Endodermal cell (in vitro differentiated cells): ENCODE measurements around the gene FAIM. TPM values are rescaled to one million over a fixed set of nuclear protein-coding genes. Genes with fewer than 3 reads are reported as not detected.
A peak's percentile ranks its signal among the peaks of the same experiment; 100 is the strongest.
"Not testable (repeated sequence)": the region's sequence is repeated elsewhere in the genome, so short reads cannot be mapped to it uniquely, and the experiment has no call there.

Experiments
- DNase-seq: peaks from one replicate; pipeline ENCODE4 v3.0.0-alpha.2; 2017
- H3K27ac ChIP-seq: 2 replicates; pipeline ENCODE4 v1.5.1; 2013; ENCODE audit warnings: mild to moderate bottlenecking, low read depth, low read length, moderate library complexity
- H3K27me3 ChIP-seq: 2 replicates; pipeline ENCODE4 v1.6.1; 2013; ENCODE audit warnings: mild to moderate bottlenecking, low read length, moderate library complexity; ENCODE audit not compliant: insufficient read depth, control insufficient read depth, poor library complexity, severe bottlenecking
- H3K36me3 ChIP-seq: 2 replicates; pipeline ENCODE4 v1.7.0; 2013; ENCODE audit warnings: mild to moderate bottlenecking, low read length, moderate library complexity; ENCODE audit not compliant: control insufficient read depth, insufficient read depth
- H3K4me1 ChIP-seq: one replicate; pipeline ENCODE4 v1.7.0; 2013; ENCODE audit warnings: low read length; ENCODE audit not compliant: control insufficient read depth, insufficient read depth
- H3K4me3 ChIP-seq: 2 replicates; pipeline ENCODE4 v1.5.1; 2013; ENCODE audit warnings: mild to moderate bottlenecking, low read length, moderate library complexity
- H3K9ac ChIP-seq: 2 replicates; pipeline ENCODE4 v1.6.1; 2013; ENCODE audit warnings: mild to moderate bottlenecking, low read length, moderate library complexity; ENCODE audit not compliant: poor library complexity, severe bottlenecking; ENCODE audit errors: extremely low read depth
- H3K9me3 ChIP-seq: 2 replicates; pipeline ENCODE4 v1.6.1; 2013; ENCODE audit warnings: mild to moderate bottlenecking, low read length, moderate library complexity; ENCODE audit not compliant: control insufficient read depth
- H3K27ac Mint-ChIP-seq: 2 replicates; pipeline ENCODE4 v1.8.0; 2020; ENCODE audit warnings: mixed read lengths
- H3K27me3 Mint-ChIP-seq: 2 replicates; pipeline ENCODE4 v1.8.0; 2021; ENCODE audit warnings: mild to moderate bottlenecking, mixed read lengths; ENCODE audit not compliant: insufficient read depth
- H3K36me3 Mint-ChIP-seq: 2 replicates; pipeline ENCODE4 v1.8.0; 2020; ENCODE audit warnings: low read depth, mixed read lengths
- H3K4me1 Mint-ChIP-seq: 2 replicates; pipeline ENCODE4 v1.8.0; 2020; ENCODE audit warnings: mixed read lengths
- H3K4me3 Mint-ChIP-seq: 2 replicates; pipeline ENCODE4 v1.8.0; 2020; ENCODE audit warnings: mild to moderate bottlenecking, moderate library complexity, mixed read lengths
- H3K9me3 Mint-ChIP-seq: 2 replicates; pipeline ENCODE4 v1.8.0; 2020; ENCODE audit warnings: mild to moderate bottlenecking, mixed read lengths
- CTCF ChIP-seq: fragments of 200-600 bp; sonication (generic); conservative IDR thresholded peaks from 2 replicates; pipeline ENCODE4 v1.5.0; 2021; ENCODE audit warnings: antibody characterized with exemption, mild to moderate bottlenecking
- WGBS, 2 experiments: methylation state at CpG; one replicate each; pipeline versions ENCODE4 v1.1.5 to v1.1.7; 2013; ENCODE audit warnings: missing lambda C conversion rate in 2 of 2, mixed read lengths in 1 of 2; ENCODE audit not compliant: insufficient coverage in 1 of 2, insufficient read length in 1 of 2; 5-methylcytosine and 5-hydroxymethylcytosine counted together
- long read RNA-seq, 4 experiments: library from polyadenylated mRNA in 2 of 4; library from RNA in 1 of 4; library from capped mRNA in 1 of 4; stranded (forward) in 3 of 4; unstranded in 1 of 4; transcript quantifications; one replicate each; pipeline ENCODE4 v2.0.0, GENCODE V29; 2020 to 2021; ENCODE audit warnings: inconsistent platforms in 1 of 4
- polyA plus RNA-seq, 2 experiments: library from polyadenylated mRNA; stranded (reverse); fragments of 50-300 nt; gene quantifications; one replicate each; pipeline ENCODE4 v1.2.3, GENCODE V29; 2013
- total RNA-seq, 2 donors: library from RNA; stranded (reverse); fragmentation: NEBNext Ultra II Directional in 1 of 2; extraction: Animal tissue kit (Norgen Biotek cat#: 25700) in 1 of 2; gene quantifications; 2 replicates in 1 of 2; 3 replicates in 1 of 2; pipeline ENCODE4 v1.2.1, GENCODE V29; 2021

The FAIM gene
- total RNA-seq, result 10 to 100 TPM; 12.2 to 17.8 TPM
- polyA plus RNA-seq (2013, experiment 1 of 2), result 5.3 TPM
- 7.5 TPM for polyA plus RNA-seq (2013, experiment 2 of 2)
- long read RNA-seq, experiment 1, transcript FAIM-204 (5 exons, 946 nt), result major isoform, 9 of 14 reads
- long read RNA-seq, experiment 1, partial matches to known transcripts, result 2 of 14 reads
- long read RNA-seq, experiment 1, other reads (novel, unspliced or antisense), result 1 of 14 reads
- long read RNA-seq, experiment 2, transcript FAIM-204 (5 exons, 946 nt), result major isoform, 6 of 9 reads
- long read RNA-seq, experiment 2, partial matches to known transcripts, result 2 of 9 reads
- long read RNA-seq, experiment 2, other reads (novel, unspliced or antisense), result 1 of 9 reads
- long read RNA-seq, experiment 3, transcript FAIM-204 (5 exons, 946 nt), result major isoform, 26 of 36 reads
- long read RNA-seq, experiment 3, partial matches to known transcripts, result 4 of 36 reads
- long read RNA-seq, experiment 3, other reads (novel, unspliced or antisense), result 2 of 36 reads
- long read RNA-seq, experiment 4, transcript FAIM-204 (5 exons, 946 nt), result major isoform, 17 of 25 reads
- long read RNA-seq, experiment 4, transcript FAIM-203 (5 exons, 927 nt), result minor isoform, 8 of 25 reads
- long read RNA-seq, experiment 4, partial matches to known transcripts, result 0 of 25 reads
- long read RNA-seq, experiment 4, other reads (novel, unspliced or antisense), result 0 of 25 reads

- Histone ChIP-seq H3K27me3 (no peaks in the 10 kb centered on the region), H3K27ac (peak within 1 kb of the TSS; percentile 18), H3K4me1 (no peaks in the 10 kb centered on the region), H3K9me3 (no peaks in the 10 kb centered on the region), H3K9ac (peak within 1 kb of the TSS; percentile 68), H3K4me3 (peak within 1 kb of the TSS; percentile 88), H3K36me3 (no peaks in the 10 kb centered on the region)
- peak; percentile 86 for DNase-seq
- TF ChIP-seq CTCF, result no peak
- Mint-ChIP-seq H3K27me3 (peaks cover 4% of the 10 kb centered on the region), H3K36me3 (peaks cover 6% of the 10 kb centered on the region), H3K4me3 (peak within 1 kb of the TSS; percentile 76), H3K4me1 (peaks cover 11% of the 10 kb centered on the region), H3K9me3 (peaks cover 10% of the 10 kb centered on the region), H3K27ac (peak within 1 kb of the TSS; percentile 86)
- WGBS, 2 experiments, result 5 to 6% methylated on average over 18 to 68 of the region's 68 CpGs
These were observed at the start of gene FAIM for GRCh38 chr3:138608322-138609135. FAIM (plus strand) TSS chr3:138608771; CDS start chr3:138619727, 10,956 bp downstream.

- TF ChIP-seq CTCF, result no peak
- H3K4me3 Mint-ChIP-seq, result no peak overlapping the region
- H3K36me3 Mint-ChIP-seq, result peaks cover 98% of the 10 kb centered on the region
These were observed 49.4 kb upstream of the FAIM start for GRCh38 chr3:138559134-138559533.

GRCh38 chr3:138560501-138560900 is 48.1 kb upstream of the FAIM start:
- H3K4me1 Mint-ChIP-seq, result peaks cover 12% of the 10 kb centered on the region
- Histone ChIP-seq H3K27me3 (no peaks in the 10 kb centered on the region), H3K9ac (no peak overlapping the region), H3K36me3 (peaks cover 41% of the 10 kb centered on the region), H3K27ac (no peak overlapping the region), H3K4me3 (no peak overlapping the region), H3K4me1 (no peaks in the 10 kb centered on the region), H3K9me3 (peaks cover 65% of the 10 kb centered on the region)
- DNase-seq, result no peak
- no peak overlapping the region for H3K27ac Mint-ChIP-seq
- WGBS, 2 experiments, result 97 to 100% methylated on average over 3 to 6 of the region's 6 CpGs
- H3K36me3 Mint-ChIP-seq, result peaks cover 98% of the 10 kb centered on the region
- peaks cover 82% of the 10 kb centered on the region for H3K9me3 Mint-ChIP-seq
- no peak overlapping the region for H3K4me3 Mint-ChIP-seq
- no peak for TF ChIP-seq CTCF
- no peaks in the 10 kb centered on the region for H3K27me3 Mint-ChIP-seq

More at GRCh38 chr3:138559134-138559533, 49.4 kb upstream of the FAIM start:
- H3K9ac ChIP-seq, result no peak overlapping the region
- H3K9me3 Mint-ChIP-seq, result peaks cover 85% of the 10 kb centered on the region
- H3K9me3 ChIP-seq, result peaks cover 72% of the 10 kb centered on the region
- no peak overlapping the region for H3K27ac ChIP-seq
- peak overlapping the region; percentile 20 for H3K4me3 ChIP-seq
- peaks cover 55% of the 10 kb centered on the region for H3K36me3 ChIP-seq
- H3K27ac Mint-ChIP-seq, result no peak overlapping the region
- H3K27me3 ChIP-seq, result no peaks in the 10 kb centered on the region
- no peaks in the 10 kb centered on the region for H3K27me3 Mint-ChIP-seq
- H3K4me1 ChIP-seq, result no peaks in the 10 kb centered on the region
- DNase-seq, result no peak
- 86 to 90% methylated on average over 3 of the region's 4 CpGs for WGBS, 2 experiments
- H3K4me1 Mint-ChIP-seq, result peaks cover under 1% of the 10 kb centered on the region

- not testable (repeated sequence) for H3K27ac Mint-ChIP-seq, H3K4me3 Mint-ChIP-seq, H3K27me3 Mint-ChIP-seq, H3K27ac ChIP-seq, H3K27me3 ChIP-seq, H3K9ac ChIP-seq, DNase-seq, H3K4me3 ChIP-seq, H3K4me1 ChIP-seq
- Mint-ChIP-seq H3K36me3 (peaks cover 98% of the 10 kb centered on the region), H3K9me3 (peaks cover 70% of the 10 kb centered on the region), H3K4me1 (peaks cover 12% of the 10 kb centered on the region)
- Histone ChIP-seq H3K9me3 (peaks cover 64% of the 10 kb centered on the region), H3K36me3 (peaks cover 49% of the 10 kb centered on the region)
- WGBS, 2 experiments, result 92 to 100% methylated on average over 1 of the region's 1 CpG
These were observed 45.7 kb upstream of the FAIM start for GRCh38 chr3:138562902-138563301.
